H1 (cell line): ENCODE measurements around the gene SLC22A15. TPM values are rescaled to one million over a fixed set of nuclear protein-coding genes. Genes with fewer than 3 reads are reported as not detected.

Experiments used
- ATF3 ChIP-seq: IDR thresholded peaks from 2 replicates; pipeline ENCODE4 v1.6.1; 2011; ENCODE audit warnings: low read depth, mild to moderate bottlenecking, low read length; ENCODE audit not compliant: insufficient read depth
- CHD1 ChIP-seq: IDR thresholded peaks from 2 replicates; pipeline ENCODE4 v1.6.1; 2012; ENCODE audit warnings: low read depth, low read length, improper control_type of control experiment
- CHD7 ChIP-seq: fragments of 300-600 bp; sonication (generic); IDR thresholded peaks from 2 replicates; pipeline ENCODE4 v1.7.1; 2012; ENCODE audit warnings: low read length, moderate library complexity, mild to moderate bottlenecking, inconsistent platforms; ENCODE audit not compliant: insufficient replicate concordance
- CTCF ChIP-seq, 3 experiments: IDR thresholded peaks; 1 replicate in 2 of 3; 2 replicates in 1 of 3; pipeline versions ENCODE4 v1.5.1 to v1.6.1; 2011; ENCODE audit warnings: low read length in 3 of 3, mild to moderate bottlenecking in 3 of 3, inconsistent platforms in 2 of 3, low read depth in 1 of 3, moderate library complexity in 1 of 3; ENCODE audit not compliant: insufficient read depth in 1 of 3; ENCODE audit errors: control extremely low read depth in 1 of 3
- KDM1A ChIP-seq: fragments of 200-600, 300-600 bp; sonication (generic); IDR thresholded peaks from 2 replicates; pipeline ENCODE4 v1.7.1; 2016; ENCODE audit warnings: mild to moderate bottlenecking, low read length, borderline replicate concordance
- RXRA ChIP-seq: IDR thresholded peaks from 2 replicates; pipeline ENCODE4 v1.6.1; 2011; ENCODE audit warnings: low read depth, mild to moderate bottlenecking, low read length, moderate library complexity; ENCODE audit not compliant: insufficient read depth
- SIX5 ChIP-seq: IDR thresholded peaks from 2 replicates; pipeline ENCODE4 v1.6.1; 2011; ENCODE audit warnings: mild to moderate bottlenecking, low read depth, low read length
- SP1 ChIP-seq: IDR thresholded peaks from 2 replicates; pipeline ENCODE4 v1.6.1; 2011; ENCODE audit warnings: low read depth, low read length
- ZNF274 ChIP-seq: IDR thresholded peaks from 2 replicates; pipeline ENCODE4 v1.7.0; 2012; ENCODE audit warnings: low read length, borderline replicate concordance; ENCODE audit errors: extremely low read depth
- polyA plus RNA-seq, 7 experiments: library from polyadenylated mRNA; depleted of rRNA in 3 of 7; stranded (reverse) in 5 of 7; unstranded in 2 of 7; fragments of >200 nt in 5 of 7; fragments of 200-250 nt in 2 of 7; gene quantifications; 1 replicate in 5 of 7; 2 replicates in 1 of 7; 4 replicates in 1 of 7; pipeline versions ENCODE4 v1.2.1 to v1.2.3, GENCODE V29; 2011 to 2013; ENCODE audit warnings: missing spikeins in 2 of 7, mixed read lengths in 2 of 7
- total RNA-seq: library from RNA; stranded (reverse); fragmentation: NEBNext Ultra II Directional; extraction: Animal tissue kit (Norgen Biotek cat#: 25700); gene quantifications from 2 replicates; pipeline ENCODE4 v1.2.1, GENCODE V29; 2021

Gene SLC22A15
- total and polyA plus RNA-seq, 2 of the 8 experiments (the other 6 are each of a cell fraction or from before 2014, with no cell fraction given): 3.2 to 3.3 TPM

- TF ChIP-seq CHD7 (no peak), CHD1 (no peak), SP1 (no peak), KDM1A (no peak), CTCF (IDR thresholded peaks at IDR 0.05; ENCODE audit: control extremely low read depth in 1 of 3, insufficient read depth in 1 of 3, low read depth in 1 of 3, low read length in 3 of 3) (no peak), ZNF274 (no peak), RXRA (no peak), ATF3 (no peak), SIX5 (no peak)
Observed at GRCh38 chr1:116097626-116098025, 121.3 kb downstream of the SLC22A15 start (continued).
